Renal cortical epithelial cell (primary cell): ENCODE results near the gene TRABD2A. TPM values are rescaled to one million over a fixed set of nuclear protein-coding genes. Genes with fewer than 3 reads are reported as not detected.
"Not testable (repeated sequence)": the region's sequence is repeated elsewhere in the genome, so short reads cannot be mapped to it uniquely, and the experiment has no call there.

Experiments used
- DNase-seq: peaks from one replicate; pipeline ENCODE4 v3.0.0-alpha.2; 2011; ENCODE audit warnings: low read depth
- total RNA-seq: library from RNA; depleted of rRNA; stranded (reverse); fragments of >200 nt; gene quantifications from 2 replicates; pipeline ENCODE4 v1.2.3, GENCODE V29; 2014

The TRABD2A gene
- 1.1 and 3.1 TPM in 2 replicates for total RNA-seq

GRCh38 chr2:84880645-84881521, at the start of gene TRABD2A:
TSS of gene TRABD2A (minus strand) at chr2:84881084. CDS start at chr2:84881039, 45 bp downstream.
- DNase-seq = no peak

- no peak for DNase-seq
Measured at GRCh38 chr2:84927275-84927627, 46.4 kb upstream of the TRABD2A start.

GRCh38 chr2:84925724-84926376, 45.0 kb upstream of the TRABD2A start:
- DNase-seq = peak; percentile 80

- no peak for DNase-seq
Measured at GRCh38 chr2:84925336-84925723, 44.4 kb upstream of the TRABD2A start.

- peak; percentile 48 for DNase-seq
Measured at GRCh38 chr2:84924173-84925106, 43.6 kb upstream of the TRABD2A start.

- DNase-seq = no peak
Measured at GRCh38 chr2:84923009-84923408, 42.1 kb upstream of the TRABD2A start.

GRCh38 chr2:84919885-84920580, 39.1 kb upstream of the TRABD2A start:
- peak; percentile 97 for DNase-seq

GRCh38 chr2:84918430-84918829, 37.5 kb upstream of the TRABD2A start:
- no peak for DNase-seq

GRCh38 chr2:84917821-84918220, 36.9 kb upstream of the TRABD2A start:
- not testable (repeated sequence) for DNase-seq

- DNase-seq = not testable (repeated sequence)
Measured at GRCh38 chr2:84915675-84916074, 34.8 kb upstream of the TRABD2A start.

- no peak for DNase-seq
Measured at GRCh38 chr2:84914334-84914733, 33.5 kb upstream of the TRABD2A start.

GRCh38 chr2:84912984-84913383, 32.1 kb upstream of the TRABD2A start:
- DNase-seq = no peak

- no peak for DNase-seq
Measured at GRCh38 chr2:84911135-84911678, 30.3 kb upstream of the TRABD2A start.

GRCh38 chr2:84908948-84909713, 28.2 kb upstream of the TRABD2A start:
- DNase-seq = no peak

GRCh38 chr2:84906900-84907714, 26.2 kb upstream of the TRABD2A start:
- peak; percentile 93 for DNase-seq

GRCh38 chr2:84906108-84906899, 25.4 kb upstream of the TRABD2A start:
- no peak for DNase-seq

GRCh38 chr2:84905181-84906107, 24.6 kb upstream of the TRABD2A start, which contains the start of gene TMSB10:
TSS of gene TMSB10 (plus strand) at chr2:84905656.
- peak; percentile 34 for DNase-seq
